K562 (cell line): ENCODE results near the gene PRKCG. TPM values are rescaled to one million over a fixed set of nuclear protein-coding genes. Genes with fewer than 3 reads are reported as not detected.
A peak's percentile ranks its signal among the peaks of the same experiment; 100 is the strongest.

Experiments
- CBX2 ChIP-seq: fragments of 200-600 bp; sonication (generic); IDR thresholded peaks from one replicate; pipeline ENCODE4 v1.6.1; 2012; ENCODE audit warnings: mild to moderate bottlenecking, low read length, inconsistent platforms; ENCODE audit not compliant: insufficient read depth, poor library complexity, severe bottlenecking
- CHD2 ChIP-seq: IDR thresholded peaks from 2 replicates; pipeline ENCODE4 v1.6.1; 2011; ENCODE audit warnings: low read depth, low read length
- COPS2 ChIP-seq: fragments of 450-650 bp; conservative IDR thresholded peaks from 2 replicates; pipeline ENCODE4 v1.6.1; 2016; ENCODE audit warnings: mild to moderate bottlenecking, moderate library complexity
- KDM2B ChIP-seq: fragments of 250-450 bp; sonication (Bioruptor Pico); IDR thresholded peaks from 2 replicates; pipeline ENCODE4 v1.8.0; 2021; ENCODE audit warnings: mild to moderate bottlenecking, moderate library complexity
- MAFK ChIP-seq: IDR thresholded peaks from 2 replicates; pipeline ENCODE4 v1.6.1; 2011; ENCODE audit warnings: low read length, improper control_type of control experiment
- NCOA2 ChIP-seq, 2 experiments: fragments of 450-650 bp; IDR thresholded peaks; 2 replicates each; pipeline ENCODE4 v1.6.1; 2018; ENCODE audit warnings: mild to moderate bottlenecking in 2 of 2, moderate library complexity in 1 of 2; ENCODE audit not compliant: partially characterized antibody in 2 of 2
- OTX1 ChIP-seq: fragments of 450-650 bp; formaldehyde crosslinking; IDR thresholded peaks from 2 replicates; pipeline ENCODE4 v1.4.0; 2022; ENCODE audit warnings: mild to moderate bottlenecking
- RBM14 ChIP-seq: fragments of 200-400 bp; formaldehyde crosslinking; IDR thresholded peaks from 2 replicates; pipeline ENCODE4 v1.6.1; 2018; ENCODE audit warnings: low read depth, mild to moderate bottlenecking, low read length, moderate library complexity, borderline replicate concordance; ENCODE audit not compliant: insufficient read depth
- SMAD1 ChIP-seq: fragments of 150-350 bp; IDR thresholded peaks from 2 replicates; pipeline ENCODE4 v1.6.1; 2014; ENCODE audit warnings: low read length, low read depth; ENCODE audit not compliant: partially characterized antibody
- SPI1 ChIP-seq: IDR thresholded peaks from 2 replicates; pipeline ENCODE4 v1.6.1; 2011; ENCODE audit warnings: low read depth, low read length, control low read depth, borderline replicate concordance
- ZBTB17 ChIP-seq: fragments of 450-650 bp; formaldehyde crosslinking; IDR thresholded peaks from 2 replicates; pipeline ENCODE4 v1.4.0; 2020; ENCODE audit warnings: mild to moderate bottlenecking
- ZHX1 ChIP-seq: fragments of 150-350 bp; conservative IDR thresholded peaks from 2 replicates; pipeline ENCODE4 v1.6.1; 2014; ENCODE audit warnings: low read length
- ZNF165 ChIP-seq: fragments of 250-450 bp; sonication (Bioruptor Pico); IDR thresholded peaks from 2 replicates; pipeline ENCODE4 v1.4.0; 2020; ENCODE audit warnings: borderline replicate concordance
- ZNF311 ChIP-seq: fragments of 250-450 bp; sonication (Bioruptor Pico); IDR thresholded peaks from 2 replicates; pipeline ENCODE4 v1.4.0; 2020; ENCODE audit warnings: mild to moderate bottlenecking, moderate library complexity
- ZNF398 ChIP-seq: fragments of 250-450 bp; sonication (Bioruptor Pico); IDR thresholded peaks from 2 replicates; pipeline ENCODE4 v1.8.0; 2021; ENCODE audit warnings: moderate library complexity, mild to moderate bottlenecking, inconsistent platforms
- ZNF518B ChIP-seq: fragments of 250-450 bp; sonication (Bioruptor Pico); IDR thresholded peaks from 2 replicates; pipeline ENCODE4 v1.5.0; 2021; ENCODE audit warnings: mild to moderate bottlenecking, moderate library complexity
- ZNF639 ChIP-seq, 2 experiments: fragments of 200-800 bp in 1 of 2; sonication (Bioruptor generic) in 1 of 2; sonication (generic) in 1 of 2; formaldehyde crosslinking in 1 of 2; IDR thresholded peaks in 1 of 2; conservative IDR thresholded peaks in 1 of 2; 2 replicates each; pipeline versions ENCODE4 v1.5.0 to v1.6.1; 2016 to 2020; ENCODE audit warnings: missing compliant biosample characterization in 1 of 2, missing genetic modification characterization in 1 of 2, missing genetic modification reagents in 1 of 2
- polyA plus RNA-seq, 8 experiments: library from polyadenylated mRNA; depleted of rRNA in 4 of 8; stranded (reverse) in 5 of 8; unstranded in 3 of 8; fragments of >200 nt; fragmentation: Nextera tagmentation in 2 of 8; fragmentation: Illumina TruSeq in 1 of 8; extraction: Ambion mirVana in 2 of 8; extraction: Trizol in 1 of 8; gene quantifications; 2 replicates each; pipeline versions ENCODE4 v1.2.1 to v1.2.3, GENCODE V29; 2011 to 2014; ENCODE audit warnings: inconsistent platforms in 1 of 8, missing spikeins in 1 of 8
- total RNA-seq, 7 experiments: library from RNA; depleted of rRNA in 6 of 7; stranded (reverse); fragments of >200 nt in 6 of 7; fragmentation: Illumina TruSeq in 2 of 7; extraction: Trizol in 2 of 7; gene quantifications; 2 replicates each; pipeline versions ENCODE4 v1.2.1 to v1.2.3, GENCODE V29; 2011 to 2021; ENCODE audit warnings: low replicate concordance in 1 of 7

The PRKCG gene
- total and polyA plus RNA-seq, 9 of the 15 experiments (the other 6 are each of a cell fraction or from before 2014, with no cell fraction given) = not detected

- TF ChIP-seq RBM14 (0 out of 2 replicates have a peak, but pooled peaks have one; percentile 52), ZHX1 (no peak), OTX1 (CRISPR knock-in tag) (no peak), SPI1 (no peak), MAFK (no peak), SMAD1 (no peak), ZNF518B (CRISPR knock-in tag) (no peak), ZNF639 (CRISPR knock-in tag; conservative IDR thresholded peaks at IDR 0.05 in 1 of 2, IDR thresholded peaks at IDR 0.05 in 1 of 2) (peak in 1 of 2 experiments; percentile 40; a peak in 1 of 4 replicates), KDM2B (CRISPR knock-in tag) (no peak), CBX2 (no peak), NCOA2 (IDR thresholded peaks at IDR 0.05; ENCODE audit: partially characterized antibody in 2 of 2) (no peak), CHD2 (no peak), ZNF398 (CRISPR knock-in tag) (no peak), ZNF311 (CRISPR knock-in tag) (no peak), ZNF165 (no peak), ZBTB17 (CRISPR knock-in tag) (no peak), COPS2 (no peak)
Measured at GRCh38 chr19:53868892-53869804, 12.8 kb upstream of the PRKCG start (continued).
